GM23338 (cell line): ENCODE measurements around the gene FGGY. TPM values are rescaled to one million over a fixed set of nuclear protein-coding genes. Genes with fewer than 3 reads are reported as not detected.

Experiments
- ATAC-seq: fragments of 200-7000 bp; cut with Tn5 transposase; 3 replicates; pipeline ENCODE4 v1.9.1; 2020
- DNase-seq: peaks from one replicate; pipeline ENCODE4 v3.0.0-alpha.2; 2015; ENCODE audit warnings: low spot score
- H2AFZ ChIP-seq: fragments of 200-600 bp; sonication (generic); 2 replicates; pipeline ENCODE4 v1.8.0; 2016; ENCODE audit warnings: antibody characterized with exemption, mild to moderate bottlenecking, moderate library complexity
- H3F3A ChIP-seq: fragments of 200-600 bp; sonication (generic); replicated peaks from 2 replicates; pipeline ENCODE4 v1.8.0; 2017; ENCODE audit warnings: antibody characterized with exemption, mixed run types, low read depth
- H3K27ac ChIP-seq: fragments of 200-600 bp; sonication (generic); 2 replicates; pipeline ENCODE4 v1.6.1; 2016; ENCODE audit warnings: low read depth
- H3K27me3 ChIP-seq: fragments of 200-600 bp; sonication (generic); 2 replicates; pipeline ENCODE4 v1.8.0; 2016; ENCODE audit warnings: mild to moderate bottlenecking, mixed run types, moderate library complexity; ENCODE audit not compliant: insufficient read depth
- H3K36me3 ChIP-seq: fragments of 200-600 bp; sonication (generic); 2 replicates; pipeline ENCODE4 v1.8.0; 2016; ENCODE audit warnings: mild to moderate bottlenecking; ENCODE audit not compliant: insufficient read depth
- H3K4me1 ChIP-seq: fragments of 200-600 bp; sonication (generic); 2 replicates; pipeline ENCODE4 v1.8.0; 2016; ENCODE audit warnings: mild to moderate bottlenecking, moderate library complexity; ENCODE audit not compliant: insufficient read depth
- H3K4me2 ChIP-seq: fragments of 200-600 bp; sonication (generic); 2 replicates; pipeline ENCODE4 v1.7.1; 2017; ENCODE audit warnings: mixed run types
- H3K4me3 ChIP-seq: fragments of 200-600 bp; sonication (generic); 2 replicates; pipeline ENCODE4 v1.6.1; 2016; ENCODE audit warnings: mixed run types
- H3K79me2 ChIP-seq: fragments of 200-600 bp; sonication (generic); replicated peaks from 2 replicates; pipeline ENCODE4 v1.8.0; 2017; ENCODE audit warnings: mild to moderate bottlenecking; ENCODE audit not compliant: insufficient read depth
- H3K9me2 ChIP-seq: fragments of 200-600 bp; sonication (generic); 2 replicates; pipeline ENCODE4 v1.8.0; 2017; ENCODE audit not compliant: insufficient read depth
- H4K20me1 ChIP-seq: fragments of 200-600 bp; sonication (generic); replicated peaks from 2 replicates; pipeline ENCODE4 v1.8.0; 2017; ENCODE audit warnings: mild to moderate bottlenecking; ENCODE audit not compliant: insufficient read depth
- H3K27ac Mint-ChIP-seq: 2 replicates; pipeline ENCODE4 v1.8.0; 2020; ENCODE audit warnings: inconsistent platforms, mild to moderate bottlenecking, moderate library complexity, mixed read lengths
- H3K27me3 Mint-ChIP-seq: 3 replicates; pipeline ENCODE4 v1.8.0; 2022; ENCODE audit warnings: low read depth, mild to moderate bottlenecking, moderate library complexity, mixed read lengths, inconsistent platforms; ENCODE audit not compliant: insufficient read depth, poor library complexity
- H3K36me3 Mint-ChIP-seq: 3 replicates; pipeline ENCODE4 v1.8.0; 2021; ENCODE audit warnings: low read depth, mild to moderate bottlenecking, inconsistent platforms, moderate library complexity, mixed read lengths
- H3K4me1 Mint-ChIP-seq: 3 replicates; pipeline ENCODE4 v1.8.0; 2020; ENCODE audit warnings: mild to moderate bottlenecking, inconsistent platforms, mixed read lengths
- H3K4me3 Mint-ChIP-seq: 3 replicates; pipeline ENCODE4 v1.8.0; 2021; ENCODE audit warnings: moderate library complexity, mild to moderate bottlenecking, inconsistent platforms, mixed read lengths
- H3K9me3 Mint-ChIP-seq: 3 replicates; pipeline ENCODE4 v1.8.0; 2020; ENCODE audit warnings: moderate library complexity, mild to moderate bottlenecking, inconsistent platforms, mixed read lengths
- ETS1 ChIP-seq: IDR thresholded peaks from 2 replicates; pipeline ENCODE4 v1.6.1; 2016; ENCODE audit warnings: antibody characterized with exemption
- EZH2 ChIP-seq: fragments of 200-600 bp; sonication (generic); IDR thresholded peaks from one replicate; pipeline ENCODE4 v1.8.0; 2017; ENCODE audit warnings: antibody characterized with exemption, mild to moderate bottlenecking, low read depth; ENCODE audit not compliant: unreplicated experiment
- EZH2phosphoT487 ChIP-seq: fragments of 200-600 bp; sonication (generic); IDR thresholded peaks from one replicate; pipeline ENCODE4 v1.8.1; 2018; ENCODE audit warnings: antibody characterized with exemption; ENCODE audit not compliant: unreplicated experiment
- JUNB ChIP-seq: IDR thresholded peaks from one replicate; pipeline ENCODE4 v1.6.1; 2016; ENCODE audit warnings: antibody characterized with exemption; ENCODE audit not compliant: unreplicated experiment
- REST ChIP-seq: IDR thresholded peaks from one replicate; pipeline ENCODE4 v1.6.1; 2018; ENCODE audit warnings: antibody characterized with exemption; ENCODE audit not compliant: unreplicated experiment
- STAT1 ChIP-seq: IDR thresholded peaks from one replicate; pipeline ENCODE4 v1.6.1; 2016; ENCODE audit warnings: antibody characterized with exemption; ENCODE audit not compliant: unreplicated experiment
- ZNF114 ChIP-seq: fragments of 250-450 bp; sonication (Bioruptor Pico); IDR thresholded peaks from 2 replicates; pipeline ENCODE4 v1.5.0; 2020; ENCODE audit warnings: mild to moderate bottlenecking, moderate library complexity
- ZNF331 ChIP-seq: fragments of 250-450 bp; sonication (Bioruptor Pico); IDR thresholded peaks from 2 replicates; pipeline ENCODE4 v1.5.0; 2020; ENCODE audit warnings: low read depth, mild to moderate bottlenecking, moderate library complexity
- ZNF462 ChIP-seq: fragments of 250-450 bp; sonication (Bioruptor Pico); IDR thresholded peaks from 2 replicates; pipeline ENCODE4 v1.5.0; 2020; ENCODE audit warnings: mild to moderate bottlenecking, moderate library complexity
- polyA plus RNA-seq: library from polyadenylated mRNA; unstranded; fragments of >200 nt; fragmentation: Nextera tagmentation; extraction: Ambion mirVana; gene quantifications from 2 replicates; pipeline ENCODE4 v1.2.1, GENCODE V29; 2016
- total RNA-seq: library from RNA; depleted of rRNA; stranded (reverse); fragments of >200 nt; shearing (Covaris generic); gene quantifications from 2 replicates; pipeline ENCODE4 v1.2.3, GENCODE V29; 2014

The FGGY gene
- total and polyA plus RNA-seq, 2 experiments from 2014 or later = 10.9 to 21.4 TPM

- no peak for TF ChIP-seq EZH2
- TF ChIP-seq STAT1 = no peak
- no peak for TF ChIP-seq ZNF114 (CRISPR knock-in tag)
- no peak for TF ChIP-seq JUNB
- TF ChIP-seq EZH2phosphoT487 = no peak
- TF ChIP-seq ETS1 = no peak
- Mint-ChIP-seq H3K27me3 (peaks cover 2% of the 10 kb centered on the region), H3K36me3 (peaks cover 23% of the 10 kb centered on the region), H3K9me3 (peaks cover 23% of the 10 kb centered on the region), H3K27ac (no peak overlapping the region), H3K4me1 (no peaks in the 10 kb centered on the region), H3K4me3 (no peak overlapping the region)
- Histone ChIP-seq H3K4me1 (no peaks in the 10 kb centered on the region), H3K27me3 (no peaks in the 10 kb centered on the region), H2AFZ (no peak overlapping the region), H3F3A (no peaks in the 10 kb centered on the region), H3K27ac (no peak overlapping the region), H3K4me3 (no peak overlapping the region), H3K9me2 (0 out of 2 replicates have a peak, but pooled peaks cover 12% of the 10 kb centered on the region), H3K79me2 (no peaks in the 10 kb centered on the region), H3K36me3 (no peaks in the 10 kb centered on the region), H4K20me1 (no peaks in the 10 kb centered on the region), H3K4me2 (no peak overlapping the region)
- DNase-seq (no peak), ATAC-seq (no peak)
Observed at GRCh38 chr1:59366346-59366745, 69.5 kb downstream of the FGGY start.

- ATAC-seq (no peak), DNase-seq (no peak)
- Mint-ChIP-seq H3K9me3 (peaks cover 26% of the 10 kb centered on the region), H3K4me1 (no peaks in the 10 kb centered on the region), H3K4me3 (no peak overlapping the region), H3K27ac (no peak overlapping the region), H3K27me3 (peaks cover 2% of the 10 kb centered on the region), H3K36me3 (peaks cover 23% of the 10 kb centered on the region)
- no peaks in the 10 kb centered on the region for H3K36me3 ChIP-seq
- no peaks in the 10 kb centered on the region for H3K4me1 ChIP-seq
- no peaks in the 10 kb centered on the region for H3K27me3 ChIP-seq
- H3K4me3 ChIP-seq = no peak overlapping the region
- H3K79me2 ChIP-seq = no peaks in the 10 kb centered on the region
- no peak overlapping the region for H3K4me2 ChIP-seq
- H3K27ac ChIP-seq = no peak overlapping the region
- H3F3A ChIP-seq = no peaks in the 10 kb centered on the region
- H4K20me1 ChIP-seq = no peaks in the 10 kb centered on the region
- H3K9me2 ChIP-seq = 0 out of 2 replicates have a peak, but pooled peaks cover 12% of the 10 kb centered on the region
- H2AFZ ChIP-seq = no peak overlapping the region
- TF ChIP-seq ZNF114 (CRISPR knock-in tag) (no peak), REST (no peak), ETS1 (no peak), ZNF331 (CRISPR knock-in tag) (no peak), ZNF462 (CRISPR knock-in tag) (no peak), JUNB (no peak)
Observed at GRCh38 chr1:59367301-59368007, 70.6 kb downstream of the FGGY start.
